GM23248 (cell line): Measurements from ENCODE around the gene PM20D1. TPM values are rescaled to one million over a fixed set of nuclear protein-coding genes. Genes with fewer than 3 reads are reported as not detected.
"Not testable (repeated sequence)": the region's sequence is repeated elsewhere in the genome, so short reads cannot be mapped to it uniquely, and the experiment has no call there.

Source experiments
- DNase-seq: peaks from one replicate; pipeline ENCODE4 v3.0.0-alpha.2; 2015
- H2AFZ ChIP-seq: fragments of 200-600 bp; sonication (generic); 2 replicates; pipeline ENCODE4 v1.6.1; 2016; ENCODE audit warnings: antibody characterized with exemption
- H3F3A ChIP-seq: fragments of 200-600 bp; sonication (generic); 2 replicates; pipeline ENCODE4 v1.6.1; 2016; ENCODE audit warnings: mild to moderate bottlenecking, antibody characterized with exemption, mixed run types; ENCODE audit not compliant: insufficient read depth
- H3K27ac ChIP-seq: fragments of 200-600 bp; sonication (generic); 2 replicates; pipeline ENCODE4 v1.5.1; 2016; ENCODE audit warnings: mild to moderate bottlenecking
- H3K27me3 ChIP-seq: fragments of 200-600 bp; sonication (generic); replicated peaks from 2 replicates; pipeline ENCODE4 v1.6.1; 2016; ENCODE audit warnings: mild to moderate bottlenecking; ENCODE audit not compliant: insufficient read depth
- H3K36me3 ChIP-seq: fragments of 200-600 bp; sonication (generic); 2 replicates; pipeline ENCODE4 v1.6.1; 2016; ENCODE audit warnings: low read depth, mild to moderate bottlenecking
- H3K4me1 ChIP-seq: fragments of 200-600 bp; sonication (generic); 2 replicates; pipeline ENCODE4 v1.6.1; 2016; ENCODE audit warnings: mild to moderate bottlenecking; ENCODE audit not compliant: insufficient read depth
- H3K4me2 ChIP-seq: fragments of 200-600 bp; sonication (generic); one replicate; pipeline ENCODE4 v1.6.1; 2016; ENCODE audit warnings: mild to moderate bottlenecking; ENCODE audit not compliant: unreplicated experiment
- H3K4me3 ChIP-seq: fragments of 200-600 bp; sonication (generic); 2 replicates; pipeline ENCODE4 v1.5.1; 2016; ENCODE audit warnings: mild to moderate bottlenecking
- H3K79me2 ChIP-seq: fragments of 200-600 bp; sonication (generic); 2 replicates; pipeline ENCODE4 v1.6.1; 2016; ENCODE audit warnings: mild to moderate bottlenecking; ENCODE audit not compliant: insufficient read depth
- H3K9ac ChIP-seq: fragments of 200-600 bp; sonication (generic); 2 replicates; pipeline ENCODE4 v1.6.1; 2016; ENCODE audit warnings: mild to moderate bottlenecking
- H3K9me2 ChIP-seq: fragments of 200-600 bp; sonication (generic); 2 replicates; pipeline ENCODE4 v1.6.1; 2016; ENCODE audit warnings: mixed run types, mild to moderate bottlenecking, moderate library complexity; ENCODE audit not compliant: insufficient read depth
- H3K9me3 ChIP-seq: fragments of 200-600 bp; sonication (generic); one replicate; pipeline ENCODE4 v1.6.1; 2017; ENCODE audit warnings: low read depth
- H4K20me1 ChIP-seq: fragments of 200-600 bp; sonication (generic); 2 replicates; pipeline ENCODE4 v1.6.0; 2016; ENCODE audit not compliant: insufficient read depth
- EZH2 ChIP-seq: fragments of 200-600 bp; sonication (generic); IDR thresholded peaks from 2 replicates; pipeline ENCODE4 v1.6.1; 2018; ENCODE audit warnings: antibody characterized with exemption, mild to moderate bottlenecking; ENCODE audit not compliant: insufficient read depth, poor library complexity, severe bottlenecking
- EZH2phosphoT487 ChIP-seq: fragments of 200-600 bp; sonication (generic); IDR thresholded peaks from 2 replicates; pipeline ENCODE4 v1.6.1; 2018; ENCODE audit warnings: antibody characterized with exemption, moderate library complexity, mild to moderate bottlenecking, low read depth; ENCODE audit not compliant: insufficient read depth
- WGBS, 2 experiments: methylation state at CpG; one replicate each; pipeline ENCODE4 v1.1.6; 2015 to 2017; ENCODE audit warnings: low lambda C conversion rate in 2 of 2, low coverage in 1 of 2; ENCODE audit errors: missing lambda C conversion rate in 2 of 2; 5-methylcytosine and 5-hydroxymethylcytosine counted together
- in situ Hi-C: fragments of 300-500 bp; cut with MboI; formaldehyde crosslinking; loops from 2 replicates; pipeline ENCODE4 v1.15.0; 2020
- polyA plus RNA-seq: library from polyadenylated mRNA; unstranded; fragments of >200 nt; fragmentation: Nextera tagmentation; extraction: Ambion mirVana; gene quantifications from 2 replicates; pipeline ENCODE4 v1.2.1, GENCODE V29; 2016
- total RNA-seq: library from RNA; depleted of rRNA; stranded (reverse); fragments of >200 nt; shearing (Covaris generic); gene quantifications from 2 replicates; pipeline ENCODE4 v1.2.3, GENCODE V29; 2014

Gene PM20D1
- total and polyA plus RNA-seq, 2 experiments from 2014 or later = 0.11 to 0.22 TPM

- H3K4me2 ChIP-seq = no peak overlapping the region
- no peaks in the 10 kb centered on the region for H3K4me1 ChIP-seq
- no peaks in the 10 kb centered on the region for H3K9me2 ChIP-seq
- no peak overlapping the region for H2AFZ ChIP-seq
- in situ Hi-C loops = no loop called here
- no peak for DNase-seq
- TF ChIP-seq EZH2phosphoT487 (no peak), EZH2 (no peak)
- no peaks in the 10 kb centered on the region for H3F3A ChIP-seq
- H3K36me3 ChIP-seq = no peaks in the 10 kb centered on the region
- H3K4me3 ChIP-seq = no peak overlapping the region
- H3K79me2 ChIP-seq = no peaks in the 10 kb centered on the region
- H3K27ac ChIP-seq = no peak overlapping the region
- peaks cover 12% of the 10 kb centered on the region for H3K27me3 ChIP-seq
- no peaks in the 10 kb centered on the region for H3K9me3 ChIP-seq
- H3K9ac ChIP-seq = no peak overlapping the region
- no peaks in the 10 kb centered on the region for H4K20me1 ChIP-seq
Observed at GRCh38 chr1:205878026-205878425, 28.1 kb upstream of the PM20D1 start.

- H3K27ac ChIP-seq, H3K36me3 ChIP-seq, H3F3A ChIP-seq, H3K4me3 ChIP-seq, H4K20me1 ChIP-seq, DNase-seq, H3K4me2 ChIP-seq, H2AFZ ChIP-seq, H3K9me2 ChIP-seq, H3K4me1 ChIP-seq, H3K9me3 ChIP-seq, H3K79me2 ChIP-seq, in situ Hi-C loops, H3K9ac ChIP-seq: not testable (repeated sequence)
- H3K27me3 ChIP-seq = peaks cover 33% of the 10 kb centered on the region
Observed at GRCh38 chr1:205873148-205873547, 23.2 kb upstream of the PM20D1 start.

- peaks cover 22% of the 10 kb centered on the region for H3K27me3 ChIP-seq
- no peaks in the 10 kb centered on the region for H3K9me2 ChIP-seq
- no peaks in the 10 kb centered on the region for H3K79me2 ChIP-seq
- no peak for DNase-seq
- no peaks in the 10 kb centered on the region for H3K9me3 ChIP-seq
- no peaks in the 10 kb centered on the region for H4K20me1 ChIP-seq
- H3K4me3 ChIP-seq = no peak overlapping the region
- H2AFZ ChIP-seq = no peak overlapping the region
- WGBS, 2 experiments = 44 to 48% methylated on average over 2 of the region's 2 CpGs
- no peaks in the 10 kb centered on the region for H3K4me1 ChIP-seq
- H3K36me3 ChIP-seq = no peaks in the 10 kb centered on the region
- no peak overlapping the region for H3K27ac ChIP-seq
- H3K9ac ChIP-seq = no peak overlapping the region
- no peak for TF ChIP-seq EZH2phosphoT487
- no peak for TF ChIP-seq EZH2
- H3F3A ChIP-seq = no peaks in the 10 kb centered on the region
- no peak overlapping the region for H3K4me2 ChIP-seq
- in situ Hi-C loops = no loop called here
Observed at GRCh38 chr1:205870236-205870635, 20.3 kb upstream of the PM20D1 start.

- H3K4me3 ChIP-seq = no peak overlapping the region
- no peak overlapping the region for H3K9ac ChIP-seq
- H3K4me2 ChIP-seq = no peak overlapping the region
- TF ChIP-seq EZH2phosphoT487 (no peak), EZH2 (no peak)
- no peaks in the 10 kb centered on the region for H3K36me3 ChIP-seq
- in situ Hi-C loops = no loop called here
- no peak for DNase-seq
- no peaks in the 10 kb centered on the region for H4K20me1 ChIP-seq
- H3K27me3 ChIP-seq = peaks cover 24% of the 10 kb centered on the region
- no peaks in the 10 kb centered on the region for H3K4me1 ChIP-seq
- no peak overlapping the region for H3K27ac ChIP-seq
- H3F3A ChIP-seq = no peaks in the 10 kb centered on the region
- H3K79me2 ChIP-seq = no peaks in the 10 kb centered on the region
- WGBS, 2 experiments = 67 to 73% methylated on average over 2 of the region's 2 CpGs
- no peaks in the 10 kb centered on the region for H3K9me3 ChIP-seq
- no peaks in the 10 kb centered on the region for H3K9me2 ChIP-seq
- H2AFZ ChIP-seq = no peak overlapping the region
Observed at GRCh38 chr1:205861540-205861939, 11.6 kb upstream of the PM20D1 start.

- H3F3A ChIP-seq = no peaks in the 10 kb centered on the region
- H3K9ac ChIP-seq = no peak overlapping the region
- H4K20me1 ChIP-seq = no peaks in the 10 kb centered on the region
- no peaks in the 10 kb centered on the region for H3K4me1 ChIP-seq
- no peak overlapping the region for H3K4me2 ChIP-seq
- TF ChIP-seq EZH2 = no peak
- TF ChIP-seq EZH2phosphoT487 = no peak
- 26 to 27% methylated on average over 6 of the region's 6 CpGs for WGBS, 2 experiments
- no peaks in the 10 kb centered on the region for H3K9me3 ChIP-seq
- no peak overlapping the region for H3K27ac ChIP-seq
- H2AFZ ChIP-seq = no peak overlapping the region
- no peaks in the 10 kb centered on the region for H3K79me2 ChIP-seq
- DNase-seq = no peak
- H3K27me3 ChIP-seq = peaks cover 18% of the 10 kb centered on the region
- in situ Hi-C loops = no loop called here
- no peaks in the 10 kb centered on the region for H3K9me2 ChIP-seq
- H3K4me3 ChIP-seq = no peak overlapping the region
- H3K36me3 ChIP-seq = no peaks in the 10 kb centered on the region
Observed at GRCh38 chr1:205858141-205858961, 8.4 kb upstream of the PM20D1 start.

GRCh38 chr1:205857501-205857900 is 7.6 kb upstream of the PM20D1 start:
- H3K9ac ChIP-seq, H3K79me2 ChIP-seq, H3K4me2 ChIP-seq, H3K4me1 ChIP-seq, H3F3A ChIP-seq, H3K36me3 ChIP-seq, H2AFZ ChIP-seq, DNase-seq, in situ Hi-C loops, H3K9me3 ChIP-seq, H3K9me2 ChIP-seq, H3K4me3 ChIP-seq, H4K20me1 ChIP-seq, H3K27ac ChIP-seq: not testable (repeated sequence)
- peaks cover 16% of the 10 kb centered on the region for H3K27me3 ChIP-seq
- 6 to 16% methylated on average over 2 of the region's 2 CpGs for WGBS, 2 experiments
